ENCODE measurements around the gene SEMA3D.

The SEMA3D gene

GRCh38 chr7:85011127-85011526 lies 175.7 kb downstream of the SEMA3D start:
- H3K4me3 ChIP-seq (ENCODE audit: low read depth, low read length) = no peak overlapping the region
- DNase-seq (ENCODE audit: low read depth, low spot score) = no peak
- TF ChIP-seq, protein P1, sequence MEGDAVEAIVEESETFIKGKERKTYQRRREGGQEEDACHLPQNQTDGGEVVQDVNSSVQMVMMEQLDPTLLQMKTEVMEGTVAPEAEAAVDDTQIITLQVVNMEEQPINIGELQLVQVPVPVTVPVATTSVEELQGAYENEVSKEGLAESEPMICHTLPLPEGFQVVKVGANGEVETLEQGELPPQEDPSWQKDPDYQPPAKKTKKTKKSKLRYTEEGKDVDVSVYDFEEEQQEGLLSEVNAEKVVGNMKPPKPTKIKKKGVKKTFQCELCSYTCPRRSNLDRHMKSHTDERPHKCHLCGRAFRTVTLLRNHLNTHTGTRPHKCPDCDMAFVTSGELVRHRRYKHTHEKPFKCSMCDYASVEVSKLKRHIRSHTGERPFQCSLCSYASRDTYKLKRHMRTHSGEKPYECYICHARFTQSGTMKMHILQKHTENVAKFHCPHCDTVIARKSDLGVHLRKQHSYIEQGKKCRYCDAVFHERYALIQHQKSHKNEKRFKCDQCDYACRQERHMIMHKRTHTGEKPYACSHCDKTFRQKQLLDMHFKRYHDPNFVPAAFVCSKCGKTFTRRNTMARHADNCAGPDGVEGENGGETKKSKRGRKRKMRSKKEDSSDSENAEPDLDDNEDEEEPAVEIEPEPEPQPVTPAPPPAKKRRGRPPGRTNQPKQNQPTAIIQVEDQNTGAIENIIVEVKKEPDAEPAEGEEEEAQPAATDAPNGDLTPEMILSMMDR (IDR thresholded peaks at IDR 0.05; ENCODE audit: low read depth, low read length) = no peak
- in situ Hi-C loops (cut with HindIII; ENCODE audit: low sequenced_read_pairs) = no loop called here

- H3K4me3 ChIP-seq (ENCODE audit: low read depth, low read length) = no peak overlapping the region
- TF ChIP-seq, protein P1 (IDR thresholded peaks at IDR 0.05; ENCODE audit: low read depth, low read length) = no peak
- in situ Hi-C loops (cut with HindIII; ENCODE audit: low sequenced_read_pairs) = no loop called here
- no peak for DNase-seq (ENCODE audit: low read depth, low spot score)
These were observed 176.6 kb downstream of the SEMA3D start for GRCh38 chr7:85010306-85010705.

GRCh38 chr7:85006754-85007153 lies 180.1 kb downstream of the SEMA3D start:
- TF ChIP-seq, protein P1 (IDR thresholded peaks at IDR 0.05; ENCODE audit: low read depth, low read length) = no peak
- no peak overlapping the region for H3K4me3 ChIP-seq (ENCODE audit: low read depth, low read length)
- no peak for DNase-seq (ENCODE audit: low read depth, low spot score)
- in situ Hi-C loops (cut with HindIII; ENCODE audit: low sequenced_read_pairs) = no loop called here

DNA sequence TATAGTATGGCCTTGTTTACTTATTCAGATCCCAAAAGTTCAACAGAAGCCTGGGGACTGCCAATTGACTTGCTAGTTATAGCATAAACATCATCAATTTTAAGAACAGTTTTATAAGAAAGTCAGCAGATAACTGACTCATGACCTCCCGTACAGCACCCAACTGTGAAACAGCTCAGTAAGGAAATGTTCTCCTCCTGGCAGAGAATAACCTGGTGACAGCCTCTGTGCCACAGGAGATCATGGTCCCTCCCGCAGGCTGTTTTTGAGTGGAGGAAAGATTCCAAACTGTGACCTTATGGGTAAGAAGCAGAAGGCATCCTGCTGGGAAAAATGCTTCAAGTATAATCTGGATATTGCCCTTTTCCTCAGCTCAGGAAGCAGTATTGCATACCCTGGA lies 182.5 kb downstream of the SEMA3D start:
- DNase-seq (ENCODE audit: low read depth, low spot score) = peak; percentile 56
- TF ChIP-seq, protein P1 (IDR thresholded peaks at IDR 0.05; ENCODE audit: low read depth, low read length) = no peak
- in situ Hi-C loops (cut with HindIII; ENCODE audit: low sequenced_read_pairs) = no loop called here
- H3K4me3 ChIP-seq (ENCODE audit: low read depth, low read length) = no peak overlapping the region

DNA sequence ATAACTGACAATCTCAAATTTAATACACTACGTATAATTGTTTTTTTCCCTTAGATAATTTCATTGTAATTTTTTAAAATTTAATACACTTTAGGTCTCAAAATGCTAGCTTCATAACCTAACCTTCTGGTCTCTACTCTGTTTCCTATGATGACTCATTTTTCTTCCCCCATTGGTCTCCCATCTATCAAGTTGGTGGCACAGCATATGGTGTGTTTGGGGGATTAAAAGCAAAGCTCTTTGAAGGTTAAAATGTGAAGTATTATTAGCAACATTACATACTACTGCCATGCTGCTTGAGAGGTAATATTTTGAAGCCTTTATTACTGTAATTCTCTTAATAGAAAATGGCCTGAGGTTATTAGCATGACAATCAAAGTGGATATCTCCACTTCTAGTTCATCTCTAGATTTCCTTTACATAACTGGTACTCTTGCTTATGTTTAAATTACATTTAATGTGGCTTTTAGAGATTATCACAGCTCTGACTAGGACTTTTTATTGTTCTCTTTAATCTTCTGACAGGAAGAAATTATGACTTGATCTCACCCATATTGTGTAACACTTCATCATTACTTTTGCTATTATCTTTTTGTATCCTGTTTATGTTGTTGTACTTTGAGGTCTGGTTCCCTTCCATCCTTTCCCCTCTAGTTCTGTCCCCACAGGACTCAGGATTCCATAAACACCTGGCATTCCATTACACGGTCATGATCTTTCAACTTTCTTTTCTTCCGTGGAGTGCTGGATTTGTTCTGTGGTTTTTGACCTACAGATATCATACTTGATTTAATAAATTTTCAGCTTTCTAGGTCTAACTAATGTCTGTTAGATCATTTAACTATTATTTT lies 185.1 kb downstream of the SEMA3D start:
- DNase-seq (ENCODE audit: low read depth, low spot score) = no peak
- in situ Hi-C loops (cut with HindIII; ENCODE audit: low sequenced_read_pairs) = no loop called here
- TF ChIP-seq, protein P1 (IDR thresholded peaks at IDR 0.05; ENCODE audit: low read depth, low read length) = no peak
- no peak overlapping the region for H3K4me3 ChIP-seq (ENCODE audit: low read depth, low read length)

DNA sequence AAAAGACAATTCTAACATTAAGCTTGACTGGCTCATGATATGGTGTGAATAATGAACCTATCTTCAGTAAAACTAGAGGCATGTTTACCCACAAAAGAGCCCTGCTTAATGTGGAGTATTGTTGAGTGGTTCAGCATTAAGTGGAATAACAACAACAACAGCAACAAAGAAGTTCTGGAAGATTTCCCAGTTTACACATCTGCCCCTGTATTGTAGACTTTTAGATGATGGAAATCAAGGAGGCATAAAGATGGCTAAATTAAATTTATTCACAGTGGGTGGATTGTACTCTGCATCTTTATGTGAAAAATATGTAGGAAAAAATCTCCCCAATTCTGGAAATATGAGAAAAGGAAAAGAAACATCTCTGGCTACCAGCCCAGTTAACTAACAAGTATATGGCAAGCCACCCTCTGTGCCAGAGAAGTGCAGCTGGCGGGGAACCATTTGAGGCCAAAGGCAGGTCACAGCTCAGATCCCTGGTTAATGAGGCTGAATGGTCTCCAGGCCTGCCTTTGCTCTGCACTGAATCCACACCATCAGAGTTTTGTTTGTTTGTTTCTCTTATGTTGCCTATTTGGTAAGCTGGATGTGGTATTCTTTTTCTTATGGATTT lies 186.0 kb downstream of the SEMA3D start:
- TF ChIP-seq, protein P1 (IDR thresholded peaks at IDR 0.05; ENCODE audit: low read depth, low read length) = no peak
- in situ Hi-C loops (cut with HindIII; ENCODE audit: low sequenced_read_pairs) = no loop called here
- H3K4me3 ChIP-seq (ENCODE audit: low read depth, low read length) = no peak overlapping the region
- no peak for DNase-seq (ENCODE audit: low read depth, low spot score)
